HCT116 (cell line): ENCODE results near the gene RAX.

Experiments
- CBX3 ChIP-seq: IDR thresholded peaks from 2 replicates; pipeline ENCODE4 v1.6.1; 2012; ENCODE audit warnings: low read depth
- CEBPB ChIP-seq: IDR thresholded peaks from 2 replicates; pipeline ENCODE4 v1.6.1; 2012; ENCODE audit warnings: low read depth
- EZH2 ChIP-seq: fragments of 200-600 bp; sonication (generic); IDR thresholded peaks from 2 replicates; pipeline ENCODE4 v1.6.1; 2017; ENCODE audit warnings: antibody characterized with exemption, mixed run types
- EZH2phosphoT487 ChIP-seq: fragments of 200-600 bp; IDR thresholded peaks from 2 replicates; pipeline ENCODE4 v1.6.1; 2018; ENCODE audit warnings: antibody characterized with exemption, borderline replicate concordance
- POLR2A ChIP-seq: IDR thresholded peaks from 2 replicates; pipeline ENCODE4 v1.7.0; 2011; ENCODE audit warnings: borderline replicate concordance; ENCODE audit not compliant: insufficient read depth, insufficient read length; ENCODE audit errors: extremely low read depth
- POLR2AphosphoS5 ChIP-seq: IDR thresholded peaks from 2 replicates; pipeline ENCODE4 v1.6.1; 2011; ENCODE audit warnings: mild to moderate bottlenecking, low read depth, low read length, moderate library complexity
- RAD21 ChIP-seq: IDR thresholded peaks from 2 replicates; pipeline ENCODE4 v1.6.1; 2012; ENCODE audit warnings: low read depth, mild to moderate bottlenecking
- SIN3A ChIP-seq: IDR thresholded peaks from 2 replicates; pipeline ENCODE4 v1.6.1; 2012; ENCODE audit warnings: low read depth
- TCF7L2 ChIP-seq: IDR thresholded peaks from 2 replicates; pipeline ENCODE4 v1.7.0; 2011; ENCODE audit warnings: borderline replicate concordance, inconsistent platforms; ENCODE audit not compliant: insufficient read depth, insufficient read length; ENCODE audit errors: extremely low read depth
- YY1 ChIP-seq: IDR thresholded peaks from 2 replicates; pipeline ENCODE4 v1.6.1; 2011; ENCODE audit warnings: low read length, low read depth, moderate library complexity, mild to moderate bottlenecking; ENCODE audit not compliant: insufficient replicate concordance; ENCODE audit errors: extremely low read depth
- TF ChIP-seq, protein P1 (sequence below), 3 experiments: fragments of 200-600 bp in 1 of 3; sonication (generic) in 1 of 3; IDR thresholded peaks in 2 of 3; conservative IDR thresholded peaks in 1 of 3; 2 replicates each; pipeline ENCODE4 v1.5.1; 2012 to 2017; ENCODE audit warnings: low read depth in 2 of 3, low read length in 2 of 3, antibody characterized with exemption in 1 of 3, borderline replicate concordance in 1 of 3, control low read depth in 1 of 3, mild to moderate bottlenecking in 1 of 3, mixed read lengths in 1 of 3, mixed run types in 1 of 3, moderate library complexity in 1 of 3; ENCODE audit not compliant: insufficient read depth in 1 of 3
- TF ChIP-seq, protein P2 (sequence below): IDR thresholded peaks from 2 replicates; pipeline ENCODE4 v1.6.1; 2012
- TF ChIP-seq, protein P3 (sequence below): IDR thresholded peaks from 2 replicates; pipeline ENCODE4 v1.6.1; 2012; ENCODE audit warnings: low read depth
- TF ChIP-seq, protein P4 (sequence below): IDR thresholded peaks from 2 replicates; pipeline ENCODE4 v1.6.1; 2011; ENCODE audit warnings: mild to moderate bottlenecking, low read length, moderate library complexity; ENCODE audit not compliant: insufficient replicate concordance; ENCODE audit errors: extremely low read depth

DNA sequence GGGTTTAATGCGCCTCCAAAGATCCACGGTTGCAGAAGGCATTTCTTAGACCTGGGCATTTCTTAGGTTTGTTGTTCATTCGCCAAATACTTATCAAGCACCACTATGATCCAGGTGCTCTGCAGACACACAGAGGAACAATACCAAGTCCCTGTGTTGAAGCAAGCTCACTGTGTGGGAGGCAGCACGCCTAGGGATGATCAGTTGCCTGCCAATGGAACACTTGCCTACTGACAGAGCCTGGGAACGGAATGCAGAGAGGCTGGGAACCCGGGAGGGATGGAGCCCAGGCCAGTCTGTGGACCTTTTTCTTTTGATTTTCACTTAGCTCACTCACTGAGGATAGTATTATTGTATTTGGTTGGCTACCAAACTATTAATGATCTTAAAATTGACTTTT, 55.2 kb downstream of the RAX start:
- TF ChIP-seq, protein P1, sequence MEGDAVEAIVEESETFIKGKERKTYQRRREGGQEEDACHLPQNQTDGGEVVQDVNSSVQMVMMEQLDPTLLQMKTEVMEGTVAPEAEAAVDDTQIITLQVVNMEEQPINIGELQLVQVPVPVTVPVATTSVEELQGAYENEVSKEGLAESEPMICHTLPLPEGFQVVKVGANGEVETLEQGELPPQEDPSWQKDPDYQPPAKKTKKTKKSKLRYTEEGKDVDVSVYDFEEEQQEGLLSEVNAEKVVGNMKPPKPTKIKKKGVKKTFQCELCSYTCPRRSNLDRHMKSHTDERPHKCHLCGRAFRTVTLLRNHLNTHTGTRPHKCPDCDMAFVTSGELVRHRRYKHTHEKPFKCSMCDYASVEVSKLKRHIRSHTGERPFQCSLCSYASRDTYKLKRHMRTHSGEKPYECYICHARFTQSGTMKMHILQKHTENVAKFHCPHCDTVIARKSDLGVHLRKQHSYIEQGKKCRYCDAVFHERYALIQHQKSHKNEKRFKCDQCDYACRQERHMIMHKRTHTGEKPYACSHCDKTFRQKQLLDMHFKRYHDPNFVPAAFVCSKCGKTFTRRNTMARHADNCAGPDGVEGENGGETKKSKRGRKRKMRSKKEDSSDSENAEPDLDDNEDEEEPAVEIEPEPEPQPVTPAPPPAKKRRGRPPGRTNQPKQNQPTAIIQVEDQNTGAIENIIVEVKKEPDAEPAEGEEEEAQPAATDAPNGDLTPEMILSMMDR (IDR thresholded peaks at IDR 0.05 in 2 of 3, conservative IDR thresholded peaks at IDR 0.05 in 1 of 3; ENCODE audit: borderline replicate concordance in 1 of 3, insufficient read depth in 1 of 3, low read depth in 2 of 3, low read length in 2 of 3): no peak
- TF ChIP-seq EZH2: no peak
- TF ChIP-seq POLR2A: no peak
- no peak for TF ChIP-seq EZH2phosphoT487
- TF ChIP-seq, protein P2, sequence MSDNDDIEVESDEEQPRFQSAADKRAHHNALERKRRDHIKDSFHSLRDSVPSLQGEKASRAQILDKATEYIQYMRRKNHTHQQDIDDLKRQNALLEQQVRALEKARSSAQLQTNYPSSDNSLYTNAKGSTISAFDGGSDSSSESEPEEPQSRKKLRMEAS: no peak
- no peak for TF ChIP-seq CEBPB
- no peak for TF ChIP-seq YY1
- no peak for TF ChIP-seq POLR2AphosphoS5
- TF ChIP-seq, protein P3, sequence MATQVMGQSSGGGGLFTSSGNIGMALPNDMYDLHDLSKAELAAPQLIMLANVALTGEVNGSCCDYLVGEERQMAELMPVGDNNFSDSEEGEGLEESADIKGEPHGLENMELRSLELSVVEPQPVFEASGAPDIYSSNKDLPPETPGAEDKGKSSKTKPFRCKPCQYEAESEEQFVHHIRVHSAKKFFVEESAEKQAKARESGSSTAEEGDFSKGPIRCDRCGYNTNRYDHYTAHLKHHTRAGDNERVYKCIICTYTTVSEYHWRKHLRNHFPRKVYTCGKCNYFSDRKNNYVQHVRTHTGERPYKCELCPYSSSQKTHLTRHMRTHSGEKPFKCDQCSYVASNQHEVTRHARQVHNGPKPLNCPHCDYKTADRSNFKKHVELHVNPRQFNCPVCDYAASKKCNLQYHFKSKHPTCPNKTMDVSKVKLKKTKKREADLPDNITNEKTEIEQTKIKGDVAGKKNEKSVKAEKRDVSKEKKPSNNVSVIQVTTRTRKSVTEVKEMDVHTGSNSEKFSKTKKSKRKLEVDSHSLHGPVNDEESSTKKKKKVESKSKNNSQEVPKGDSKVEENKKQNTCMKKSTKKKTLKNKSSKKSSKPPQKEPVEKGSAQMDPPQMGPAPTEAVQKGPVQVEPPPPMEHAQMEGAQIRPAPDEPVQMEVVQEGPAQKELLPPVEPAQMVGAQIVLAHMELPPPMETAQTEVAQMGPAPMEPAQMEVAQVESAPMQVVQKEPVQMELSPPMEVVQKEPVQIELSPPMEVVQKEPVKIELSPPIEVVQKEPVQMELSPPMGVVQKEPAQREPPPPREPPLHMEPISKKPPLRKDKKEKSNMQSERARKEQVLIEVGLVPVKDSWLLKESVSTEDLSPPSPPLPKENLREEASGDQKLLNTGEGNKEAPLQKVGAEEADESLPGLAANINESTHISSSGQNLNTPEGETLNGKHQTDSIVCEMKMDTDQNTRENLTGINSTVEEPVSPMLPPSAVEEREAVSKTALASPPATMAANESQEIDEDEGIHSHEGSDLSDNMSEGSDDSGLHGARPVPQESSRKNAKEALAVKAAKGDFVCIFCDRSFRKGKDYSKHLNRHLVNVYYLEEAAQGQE: no peak
- TF ChIP-seq SIN3A: no peak
- no peak for TF ChIP-seq RAD21
- no peak for TF ChIP-seq TCF7L2
- TF ChIP-seq, protein P4, sequence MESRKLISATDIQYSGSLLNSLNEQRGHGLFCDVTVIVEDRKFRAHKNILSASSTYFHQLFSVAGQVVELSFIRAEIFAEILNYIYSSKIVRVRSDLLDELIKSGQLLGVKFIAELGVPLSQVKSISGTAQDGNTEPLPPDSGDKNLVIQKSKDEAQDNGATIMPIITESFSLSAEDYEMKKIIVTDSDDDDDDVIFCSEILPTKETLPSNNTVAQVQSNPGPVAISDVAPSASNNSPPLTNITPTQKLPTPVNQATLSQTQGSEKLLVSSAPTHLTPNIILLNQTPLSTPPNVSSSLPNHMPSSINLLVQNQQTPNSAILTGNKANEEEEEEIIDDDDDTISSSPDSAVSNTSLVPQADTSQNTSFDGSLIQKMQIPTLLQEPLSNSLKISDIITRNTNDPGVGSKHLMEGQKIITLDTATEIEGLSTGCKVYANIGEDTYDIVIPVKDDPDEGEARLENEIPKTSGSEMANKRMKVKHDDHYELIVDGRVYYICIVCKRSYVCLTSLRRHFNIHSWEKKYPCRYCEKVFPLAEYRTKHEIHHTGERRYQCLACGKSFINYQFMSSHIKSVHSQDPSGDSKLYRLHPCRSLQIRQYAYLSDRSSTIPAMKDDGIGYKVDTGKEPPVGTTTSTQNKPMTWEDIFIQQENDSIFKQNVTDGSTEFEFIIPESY: no peak
- no peak for TF ChIP-seq CBX3
